GM18499 (cell line): ENCODE data around the gene GDF10.

Experiments used
- ATAC-seq: cut with Tn5 transposase; IDR thresholded peaks from one replicate; pipeline ENCODE4 v1.9.1; 2021; ENCODE audit warnings: moderate number of reproducible peaks; ENCODE audit not compliant: insufficient read depth, unreplicated experiment

Gene GDF10

DNA sequence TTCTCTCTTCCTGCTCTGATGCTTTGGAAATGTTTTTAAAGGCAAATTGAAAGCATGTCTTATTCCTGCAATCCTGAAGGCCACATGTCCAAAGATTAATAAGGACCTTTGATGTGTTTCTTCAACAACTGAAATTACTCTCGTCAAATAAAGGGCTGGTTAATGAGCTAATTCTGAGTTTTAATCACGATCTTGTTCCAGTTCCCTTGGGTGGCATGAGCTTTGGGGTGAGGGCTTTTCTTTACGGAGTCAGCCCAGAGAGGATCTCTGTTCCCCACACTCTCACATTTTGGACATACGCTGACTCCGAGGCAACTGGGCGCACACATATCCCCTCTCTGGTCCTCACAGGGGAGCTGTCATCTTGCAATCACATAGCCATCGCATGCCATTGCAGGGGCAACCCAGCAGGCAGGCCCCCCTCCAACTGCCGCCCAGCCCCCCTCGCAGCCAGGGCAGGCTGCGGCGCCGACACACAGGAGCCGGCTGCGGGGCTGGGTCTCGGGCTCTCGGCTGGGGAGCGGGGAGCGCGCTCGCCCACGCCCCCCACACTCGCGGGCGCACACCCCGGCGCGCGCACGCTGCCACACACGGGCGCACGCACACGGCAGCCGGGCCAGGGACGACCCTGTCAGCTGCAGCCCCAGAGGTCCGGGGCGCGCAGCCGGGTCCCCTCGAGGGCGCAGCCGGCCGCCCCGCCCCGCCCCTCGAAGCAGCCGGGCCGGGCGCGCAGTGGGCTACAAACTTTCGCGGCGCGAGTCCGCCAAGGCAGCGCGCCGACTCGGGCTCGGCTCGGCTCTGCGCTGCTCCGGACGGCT lies at the start of gene GDF10:
GDF10 (plus strand) TSS at position 587 of the 818 bp plus-strand sequence. CDS start 455 bp downstream, outside the sequence.
- ATAC-seq = no peak

DNA sequence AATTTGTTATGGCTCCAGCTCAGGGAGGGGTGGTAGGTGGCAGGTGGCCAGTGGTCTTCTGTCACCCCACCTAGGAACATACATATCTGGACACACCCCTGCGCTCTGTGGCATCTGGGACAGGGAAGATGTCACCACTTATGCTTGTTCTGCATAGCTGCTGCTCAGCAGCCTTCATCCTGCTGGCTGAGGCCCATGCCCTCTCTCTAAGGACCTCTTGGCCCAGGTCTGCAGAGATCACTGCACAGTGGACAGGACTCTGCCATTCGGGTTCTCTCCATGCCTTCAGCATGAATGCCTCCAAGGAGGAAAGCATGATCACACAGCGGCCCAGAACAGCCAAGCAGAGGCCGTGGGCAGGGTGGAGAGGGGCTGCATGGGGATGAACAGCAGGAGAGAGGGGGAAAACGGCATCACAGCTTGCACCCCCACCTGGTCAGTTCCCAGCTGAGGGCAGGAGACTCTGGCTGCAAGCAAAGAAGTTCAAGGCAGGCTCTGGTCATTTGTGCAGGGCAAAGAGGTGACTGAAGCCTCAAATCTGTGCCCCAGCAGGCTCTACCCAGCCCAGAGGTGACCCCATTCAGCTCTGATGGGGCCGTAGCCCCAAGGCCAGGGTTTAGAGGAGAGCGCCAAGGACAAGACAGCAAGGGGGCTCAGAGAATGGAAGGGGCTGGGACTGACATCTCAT lies 47.8 kb upstream of the GDF10 start:
- no peak for ATAC-seq

GRCh38 chr10:47253030-47253637 lies 46.9 kb upstream of the GDF10 start:
- ATAC-seq = no peak

DNA sequence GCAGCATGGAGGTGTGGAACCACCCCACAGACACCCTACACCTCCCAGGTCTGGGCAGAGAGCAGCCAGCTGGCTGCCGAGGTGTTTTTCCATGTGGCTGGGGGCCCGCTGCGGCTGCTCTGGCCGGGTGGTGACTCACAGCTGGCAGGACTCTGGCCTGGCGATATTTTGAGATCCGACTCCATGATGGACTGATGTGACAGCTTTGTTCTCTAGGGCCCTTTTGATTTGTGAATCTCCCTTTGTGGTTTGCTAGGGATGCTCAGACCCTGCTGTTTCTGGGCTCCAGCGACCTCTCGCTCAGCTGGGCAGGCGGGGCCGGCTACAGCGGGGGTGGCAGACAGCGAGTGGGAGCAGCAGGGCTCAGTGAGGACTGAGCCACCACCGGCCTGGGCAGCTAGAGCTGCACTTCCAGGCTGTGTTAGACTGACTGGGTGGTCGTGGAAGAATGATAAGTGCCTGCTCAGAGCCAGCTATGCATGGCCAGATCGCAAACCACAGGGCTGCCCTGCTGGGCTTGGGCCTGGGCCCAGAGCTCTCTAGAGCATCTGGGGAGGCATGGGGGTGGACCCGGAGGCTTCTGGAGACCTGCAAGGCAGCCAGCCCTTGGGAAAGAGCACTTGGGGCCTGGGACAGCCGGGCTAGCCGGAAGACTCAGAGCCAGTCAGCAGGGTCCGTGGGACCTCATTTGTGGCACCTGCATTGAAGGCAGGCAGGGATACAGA lies 46.2 kb upstream of the GDF10 start:
- no peak for ATAC-seq

GRCh38 chr10:47254611-47255010 lies 45.4 kb upstream of the GDF10 start:
- no peak for ATAC-seq

GRCh38 chr10:47255033-47255813 lies 44.8 kb upstream of the GDF10 start:
- no peak for ATAC-seq

GRCh38 chr10:47255866-47256265 lies 44.1 kb upstream of the GDF10 start:
- no peak for ATAC-seq

GRCh38 chr10:47256751-47257336 lies 43.2 kb upstream of the GDF10 start:
- ATAC-seq = no peak

GRCh38 chr10:47257396-47258120 lies 42.4 kb upstream of the GDF10 start:
- no peak for ATAC-seq

DNA sequence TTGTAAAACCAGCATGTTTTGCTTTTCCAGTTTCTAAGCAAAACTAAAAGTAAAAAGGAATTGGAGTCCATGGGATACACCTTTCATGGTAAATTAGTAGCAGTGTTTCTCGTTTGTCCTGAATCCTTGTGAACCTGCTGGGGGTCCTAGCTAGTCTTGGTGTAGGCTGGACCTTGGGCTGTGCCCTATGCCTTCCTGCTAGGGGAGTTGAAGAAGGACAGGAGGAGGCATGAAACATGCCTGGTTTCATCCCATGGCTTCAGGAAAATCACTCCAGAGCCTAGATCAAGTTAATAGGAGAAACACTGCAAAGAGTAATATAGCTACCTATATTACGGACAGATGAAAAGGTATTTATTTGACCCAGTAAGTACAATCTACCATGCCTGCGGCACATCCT lies 41.1 kb upstream of the GDF10 start:
- no peak for ATAC-seq

- no peak for ATAC-seq
Measured at GRCh38 chr10:47259466-47259865, 40.5 kb upstream of the GDF10 start.

DNA sequence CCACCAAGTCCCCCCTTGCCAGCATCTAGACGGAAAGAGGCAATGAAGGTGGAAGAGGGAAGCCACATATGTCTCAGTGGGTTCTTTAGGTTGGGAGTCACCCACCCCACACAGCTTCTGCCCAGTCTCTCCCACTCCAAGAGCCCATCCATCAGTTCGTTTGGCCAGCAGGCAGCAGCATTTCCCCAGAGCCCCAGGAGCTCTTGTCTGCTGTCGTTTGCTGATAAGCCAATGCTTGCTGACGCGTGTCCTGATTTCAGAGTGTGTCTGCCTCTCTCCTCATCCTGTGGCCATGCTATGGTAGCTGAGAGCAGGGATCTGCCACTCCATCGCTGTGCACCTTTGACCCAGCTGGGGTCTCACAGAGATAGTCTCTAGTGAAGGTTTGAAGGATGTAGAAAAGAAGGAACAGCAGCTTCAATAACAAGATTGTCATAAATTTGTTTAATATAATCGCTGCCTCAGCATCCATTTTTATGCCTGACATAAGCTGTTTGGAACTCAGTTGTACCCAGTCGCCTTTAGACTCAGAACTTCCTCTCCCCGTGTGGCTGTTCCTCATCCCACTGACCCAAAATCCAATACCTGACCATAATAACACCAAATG lies 39.4 kb upstream of the GDF10 start:
- no peak for ATAC-seq

- ATAC-seq = peak; percentile 95
Measured at GRCh38 chr10:47261121-47261520, 38.9 kb upstream of the GDF10 start.

DNA sequence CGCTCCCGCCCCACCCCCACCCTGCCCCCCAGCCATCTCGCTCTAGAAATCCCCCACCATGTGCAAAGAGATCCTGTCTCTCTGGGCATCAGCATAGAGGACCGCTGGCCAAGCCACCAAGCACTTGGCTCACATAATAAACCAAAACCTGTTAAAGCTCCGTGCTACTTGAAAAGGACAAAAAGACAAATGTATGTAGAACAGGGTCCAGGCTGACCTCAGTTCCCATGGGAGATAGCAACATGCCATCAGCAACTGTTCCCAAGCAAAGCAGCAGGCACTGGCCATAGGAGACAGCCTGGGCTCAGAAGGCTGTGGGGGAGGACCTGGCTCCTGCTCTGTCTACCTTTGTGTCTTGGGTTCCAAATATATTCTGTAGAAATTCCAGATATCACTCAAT lies 38.4 kb upstream of the GDF10 start:
- no peak for ATAC-seq

DNA sequence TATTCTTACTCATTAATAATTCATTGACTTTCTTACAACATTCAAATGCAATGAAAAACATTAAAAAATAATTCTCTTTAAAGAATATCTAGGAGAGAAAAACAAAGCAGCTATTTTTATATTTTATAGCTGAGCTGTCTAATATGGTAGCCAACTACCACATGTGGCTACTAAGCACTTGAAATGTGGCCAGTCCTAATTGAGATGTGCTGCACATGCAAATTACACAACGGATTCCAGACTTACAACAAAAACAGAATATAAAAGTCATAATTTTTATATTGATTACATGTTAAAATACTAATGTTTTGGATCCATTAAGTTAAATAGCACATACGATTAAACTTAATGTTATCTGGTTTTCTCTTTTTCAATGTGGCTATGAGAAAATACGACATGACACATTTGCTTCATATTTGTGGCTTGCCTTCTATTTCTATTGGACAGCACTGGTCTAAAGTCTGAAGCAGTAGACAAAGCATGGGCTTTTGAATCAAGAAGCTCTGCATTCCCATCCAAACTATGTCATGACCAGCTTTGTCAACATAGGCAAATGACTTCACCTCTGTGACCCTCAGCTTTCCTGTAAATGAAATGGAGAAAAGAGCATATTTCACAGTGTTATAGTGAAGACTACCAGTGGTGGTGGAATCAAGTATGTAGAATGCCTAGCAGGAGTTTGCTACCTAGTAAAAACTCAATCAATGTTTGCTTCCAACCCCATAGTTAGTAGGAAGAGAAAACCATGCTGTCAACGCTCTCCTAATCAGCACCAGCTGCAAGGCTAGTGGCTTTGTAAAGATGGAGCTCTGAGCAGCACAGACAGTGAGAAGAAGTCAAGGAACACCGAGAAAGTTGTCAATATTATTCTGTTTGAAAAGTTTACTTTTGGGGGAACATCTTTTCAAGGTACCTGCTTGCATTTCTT lies 37.1 kb upstream of the GDF10 start:
- no peak for ATAC-seq

DNA sequence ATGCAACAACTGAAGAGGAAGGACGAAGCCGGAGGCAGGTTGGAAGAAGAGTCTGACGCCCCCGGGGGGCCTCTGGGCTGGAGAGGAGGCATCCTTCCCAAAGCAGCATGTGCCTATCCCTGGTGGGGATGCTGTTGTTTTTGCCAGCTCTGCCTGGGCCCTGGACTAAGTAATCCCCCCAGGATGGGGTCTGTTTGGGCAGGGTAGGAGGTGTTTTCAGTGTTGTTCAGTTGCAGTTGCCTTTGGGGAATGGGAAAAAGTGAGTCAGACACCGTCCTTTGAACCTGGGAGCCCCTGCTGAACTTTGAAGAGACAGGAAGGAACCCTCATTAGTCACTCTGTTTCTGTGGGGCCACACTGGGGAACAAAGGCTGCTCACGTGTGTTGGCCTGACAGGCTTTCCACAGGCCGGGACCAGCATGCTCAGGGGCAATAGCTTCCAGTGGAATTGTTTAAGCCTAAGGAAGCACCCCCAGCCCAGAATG lies 35.2 kb upstream of the GDF10 start:
- no peak for ATAC-seq

DNA sequence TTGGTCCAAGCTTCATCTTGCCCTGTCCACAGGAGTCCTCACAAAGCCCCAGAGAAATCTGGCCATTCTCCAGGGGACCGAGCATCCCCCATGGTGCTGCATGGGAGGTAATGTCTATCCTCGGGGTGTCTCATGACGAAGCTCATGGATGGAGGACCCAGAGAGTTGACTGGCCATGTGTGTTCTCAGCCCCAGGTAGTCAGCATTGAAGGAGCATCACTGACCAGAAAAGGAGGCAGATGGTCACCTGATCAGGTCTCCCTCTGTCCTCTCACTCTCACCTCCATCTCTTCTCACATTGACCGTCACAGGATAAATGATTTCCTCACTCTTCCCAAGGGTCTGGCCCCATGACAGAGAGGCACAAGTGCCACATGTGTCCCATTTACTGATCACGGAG lies 33.4 kb upstream of the GDF10 start:
- ATAC-seq = no peak
